Measurements from ENCODE around the gene BMP8B.
"Not testable (repeated sequence)": the region's sequence is repeated elsewhere in the genome, so short reads cannot be mapped to it uniquely, and the experiment has no call there.

Gene BMP8B

GRCh38 chr1:39832294-39832693 lies 43.6 kb upstream of the BMP8B start:
- H3K27ac ChIP-seq, result no peak overlapping the region
- TF ChIP-seq ZFX (IDR thresholded peaks at IDR 0.05; ENCODE audit: borderline replicate concordance) (no peak), CTCF (IDR thresholded peaks at IDR 0.05) (no peak)

GRCh38 chr1:39829791-39830533 lies 41.3 kb upstream of the BMP8B start:
- no peak for TF ChIP-seq CTCF (IDR thresholded peaks at IDR 0.05)
- no peak for TF ChIP-seq ZFX (IDR thresholded peaks at IDR 0.05; ENCODE audit: borderline replicate concordance)
- no peak overlapping the region for H3K27ac ChIP-seq

- TF ChIP-seq CTCF (IDR thresholded peaks at IDR 0.05), result no peak
- TF ChIP-seq ZFX (IDR thresholded peaks at IDR 0.05; ENCODE audit: borderline replicate concordance), result no peak
Observed at GRCh38 chr1:39828734-39829133, 40.1 kb upstream of the BMP8B start.

GRCh38 chr1:39828255-39828654 lies 39.6 kb upstream of the BMP8B start:
- H3K27ac ChIP-seq, result not testable (repeated sequence)

More at GRCh38 chr1:39828734-39829133, 40.1 kb upstream of the BMP8B start:
- no peak overlapping the region for H3K27ac ChIP-seq

- TF ChIP-seq ZFX (IDR thresholded peaks at IDR 0.05; ENCODE audit: borderline replicate concordance) (no peak), CTCF (IDR thresholded peaks at IDR 0.05) (no peak)
- no peak overlapping the region for H3K27ac ChIP-seq
Observed at GRCh38 chr1:39827201-39827600, 38.5 kb upstream of the BMP8B start.

- TF ChIP-seq ZFX (IDR thresholded peaks at IDR 0.05; ENCODE audit: borderline replicate concordance) (no peak), CTCF (IDR thresholded peaks at IDR 0.05) (no peak)
Observed at GRCh38 chr1:39826583-39826982, 37.9 kb upstream of the BMP8B start.

GRCh38 chr1:39825432-39825941 lies 36.8 kb upstream of the BMP8B start:
- no peak overlapping the region for H3K27ac ChIP-seq
- TF ChIP-seq CTCF (IDR thresholded peaks at IDR 0.05) (no peak), ZFX (IDR thresholded peaks at IDR 0.05; ENCODE audit: borderline replicate concordance) (no peak)

More at GRCh38 chr1:39826583-39826982, 37.9 kb upstream of the BMP8B start:
- H3K27ac ChIP-seq, result no peak overlapping the region

- H3K27ac ChIP-seq, result not testable (repeated sequence)
Observed at GRCh38 chr1:39823450-39823849, 34.8 kb upstream of the BMP8B start.

Measured in 22Rv1 (cell line).